Testis (tissue), 3 donors: ENCODE measurements around the gene MAPKAPK3. TPM values are rescaled to one million over a fixed set of nuclear protein-coding genes. Genes with fewer than 3 reads are reported as not detected.

Experiments used
- DNase-seq: peaks from one replicate; pipeline ENCODE4 v3.0.0-alpha.2; 2019
- H3K27ac ChIP-seq, 2 donors: fragments of 200-600 bp; sonication (generic); one replicate each; pipeline ENCODE4 v1.5.1; 2019
- H3K27me3 ChIP-seq: fragments of 200-600 bp; sonication (generic); one replicate; pipeline ENCODE4 v1.5.1; 2019
- H3K36me3 ChIP-seq: fragments of 200-600 bp; sonication (generic); one replicate; pipeline ENCODE4 v1.5.1; 2017; ENCODE audit warnings: low read depth; ENCODE audit errors: missing control alignments
- H3K4me1 ChIP-seq: fragments of 200-600 bp; sonication (generic); one replicate; pipeline ENCODE4 v1.5.1; 2019
- H3K4me3 ChIP-seq, 2 donors: fragments of 200-600 bp; sonication (generic); one replicate each; pipeline ENCODE4 v1.5.1; 2017 to 2019
- H3K9me3 ChIP-seq: fragments of 200-600 bp; sonication (generic); one replicate; pipeline ENCODE4 v1.5.1; 2017
- CTCF ChIP-seq, 3 experiments: fragments of 450-650 bp in 2 of 3; fragments of 200-600 bp in 1 of 3; sonication (generic) in 1 of 3; IDR thresholded peaks; one replicate each; pipeline ENCODE4 v1.5.1; 2016 to 2019; ENCODE audit warnings: antibody characterized with exemption in 3 of 3, mild to moderate bottlenecking in 2 of 3, moderate library complexity in 1 of 3
- POLR2A ChIP-seq: fragments of 450-650 bp; IDR thresholded peaks from one replicate; pipeline ENCODE4 v1.6.1; 2017; ENCODE audit warnings: antibody characterized with exemption, mild to moderate bottlenecking, moderate library complexity
- WGBS, 2 donors: methylation state at CpG; one replicate each; pipeline ENCODE4 v1.1.5; 2018; 5-methylcytosine and 5-hydroxymethylcytosine counted together
- intact Hi-C: fragments of 100-400 bp; cut with DNase I; formaldehyde crosslinking; loops from one replicate; pipeline ENCODE4 v1.15.1; 2023; ENCODE audit warnings: low total_unique reads
- polyA plus RNA-seq: library from polyadenylated mRNA; stranded (reverse); fragments of 350-450 nt; fragmentation: Illumina TruSeq; extraction: RNeasy Lipid Tissue Mini Kit (QIAGEN cat#74804); gene quantifications from one replicate; pipeline ENCODE4 v1.2.3, GENCODE V29; 2014; ENCODE audit warnings: low read depth, low replicate concordance; ENCODE audit not compliant: insufficient read depth
- total RNA-seq, 2 donors: library from RNA; depleted of rRNA; stranded (reverse); fragments of >200 nt; gene quantifications; one replicate each; pipeline ENCODE4 v1.2.3, GENCODE V29; 2016

The MAPKAPK3 gene
- total and polyA plus RNA-seq, 3 donors from 2014 or later, result 19.1 to 27.1 (median 21.4) TPM

- Histone ChIP-seq H3K4me1 (peaks cover 61% of the 10 kb centered on the region), H3K27ac (peak overlapping the region; percentile 39 to 53), H3K9me3 (no peaks in the 10 kb centered on the region), H3K27me3 (no peaks in the 10 kb centered on the region), H3K4me3 (no peak overlapping the region), H3K36me3 (no peaks in the 10 kb centered on the region)
- no peak for TF ChIP-seq POLR2A
- TF ChIP-seq CTCF (IDR thresholded peaks at IDR 0.05), result no peak
- no peak for DNase-seq
- WGBS, 2 donors, result 66 to 71% methylated on average over 5 of the region's 5 CpGs
- intact Hi-C loops, result no loop called here
Observed at GRCh38 chr3:50605901-50606326, 11.0 kb upstream of the MAPKAPK3 start.

GRCh38 chr3:50606596-50606995, 10.4 kb upstream of the MAPKAPK3 start:
- Histone ChIP-seq H3K27ac (no peak overlapping the region), H3K4me1 (peaks cover 59% of the 10 kb centered on the region), H3K4me3 (no peak overlapping the region), H3K9me3 (no peaks in the 10 kb centered on the region), H3K36me3 (no peaks in the 10 kb centered on the region), H3K27me3 (no peaks in the 10 kb centered on the region)
- WGBS, 2 donors, result 73 to 76% methylated on average over 6 of the region's 6 CpGs
- DNase-seq, result no peak
- no peak for TF ChIP-seq POLR2A
- TF ChIP-seq CTCF (IDR thresholded peaks at IDR 0.05), result no peak
- intact Hi-C loops, result no loop called here

GRCh38 chr3:50607271-50608091, 9.5 kb upstream of the MAPKAPK3 start:
- WGBS, 2 donors, result 88 to 92% methylated on average over 6 to 29 of the region's 29 CpGs
- TF ChIP-seq CTCF (IDR thresholded peaks at IDR 0.05), result no peak
- TF ChIP-seq POLR2A, result no peak
- H3K4me3 ChIP-seq, result no peak overlapping the region
- DNase-seq, result no peak
- H3K4me1 ChIP-seq, result peaks cover 54% of the 10 kb centered on the region
- intact Hi-C loops, result no loop called here
- no peaks in the 10 kb centered on the region for H3K27me3 ChIP-seq
- H3K9me3 ChIP-seq, result no peaks in the 10 kb centered on the region
- no peak overlapping the region for H3K27ac ChIP-seq
- H3K36me3 ChIP-seq, result no peaks in the 10 kb centered on the region

- TF ChIP-seq POLR2A (no peak), CTCF (IDR thresholded peaks at IDR 0.05) (no peak)
- Histone ChIP-seq H3K36me3 (no peaks in the 10 kb centered on the region), H3K27ac (no peak overlapping the region), H3K4me1 (peaks cover 55% of the 10 kb centered on the region), H3K27me3 (no peaks in the 10 kb centered on the region), H3K4me3 (no peak overlapping the region), H3K9me3 (no peaks in the 10 kb centered on the region)
- no peak for DNase-seq
- intact Hi-C loops, result no loop called here
- WGBS, 2 donors, result 82 to 95% methylated on average over 4 to 7 of the region's 7 CpGs
Observed at GRCh38 chr3:50608278-50608677, 8.7 kb upstream of the MAPKAPK3 start.
